Neural progenitor cell (in vitro differentiated cells): ENCODE measurements around the gene TAGLN3. TPM values are rescaled to one million over a fixed set of nuclear protein-coding genes. Genes with fewer than 3 reads are reported as not detected.
A peak's percentile ranks its signal among the peaks of the same experiment; 100 is the strongest.

Source experiments
- DNase-seq: peaks from one replicate; pipeline ENCODE4 v3.0.0-alpha.2; 2016; ENCODE audit warnings: low spot score
- H2AFZ ChIP-seq: fragments of 200-600 bp; sonication (generic); replicated peaks from 2 replicates; pipeline ENCODE4 v1.6.1; 2016; ENCODE audit warnings: antibody characterized with exemption
- H3F3A ChIP-seq: fragments of 200-600 bp; sonication (generic); 2 replicates; pipeline ENCODE4 v1.6.1; 2016; ENCODE audit warnings: antibody characterized with exemption, low read depth
- H3K27ac ChIP-seq: fragments of 200-600 bp; sonication (generic); 2 replicates; pipeline ENCODE4 v1.5.1; 2016; ENCODE audit warnings: mild to moderate bottlenecking
- H3K27me3 ChIP-seq: fragments of 200-600 bp; sonication (generic); 2 replicates; pipeline ENCODE4 v1.6.1; 2016; ENCODE audit warnings: mild to moderate bottlenecking, moderate library complexity
- H3K36me3 ChIP-seq: fragments of 200-600 bp; sonication (generic); 2 replicates; pipeline ENCODE4 v1.5.1; 2016
- H3K4me1 ChIP-seq: fragments of 200-600 bp; sonication (generic); 2 replicates; pipeline ENCODE4 v1.6.1; 2016; ENCODE audit warnings: mixed run types
- H3K4me2 ChIP-seq: fragments of 200-600 bp; sonication (generic); 2 replicates; pipeline ENCODE4 v1.6.1; 2016
- H3K4me3 ChIP-seq: fragments of 200-600 bp; sonication (generic); 2 replicates; pipeline ENCODE4 v1.5.1; 2016
- H3K79me2 ChIP-seq: fragments of 200-600 bp; sonication (generic); 2 replicates; pipeline ENCODE4 v1.6.1; 2016; ENCODE audit warnings: low read depth
- H3K9ac ChIP-seq: fragments of 200-600 bp; sonication (generic); 2 replicates; pipeline ENCODE4 v1.6.1; 2016
- H3K9me3 ChIP-seq: fragments of 200-600 bp; sonication (generic); 2 replicates; pipeline ENCODE4 v1.5.1; 2016; ENCODE audit warnings: low read depth
- H4K20me1 ChIP-seq: fragments of 200-600 bp; sonication (generic); 2 replicates; pipeline ENCODE4 v1.6.1; 2016; ENCODE audit warnings: low read depth
- H3K27ac Mint-ChIP-seq: 3 replicates; pipeline ENCODE4 v1.8.0; 2021; ENCODE audit warnings: mixed read lengths
- H3K27me3 Mint-ChIP-seq: 2 replicates; pipeline ENCODE4 v1.8.0; 2022; ENCODE audit warnings: low read depth, mild to moderate bottlenecking, inconsistent platforms, moderate library complexity, mixed read lengths; ENCODE audit not compliant: insufficient read depth
- H3K36me3 Mint-ChIP-seq: 3 replicates; pipeline ENCODE4 v1.8.0; 2021; ENCODE audit warnings: mixed read lengths
- H3K4me1 Mint-ChIP-seq: 3 replicates; pipeline ENCODE4 v1.8.0; 2021; ENCODE audit warnings: mixed read lengths
- H3K4me3 Mint-ChIP-seq: 3 replicates; pipeline ENCODE4 v1.8.0; 2021; ENCODE audit warnings: mild to moderate bottlenecking, moderate library complexity, mixed read lengths
- H3K9me3 Mint-ChIP-seq: 3 replicates; pipeline ENCODE4 v1.8.0; 2020; ENCODE audit warnings: mixed read lengths
- EZH2 ChIP-seq: fragments of 200-600 bp; sonication (generic); IDR thresholded peaks from 2 replicates; pipeline ENCODE4 v1.6.1; 2017; ENCODE audit warnings: antibody characterized with exemption, mild to moderate bottlenecking, moderate library complexity
- EZH2phosphoT487 ChIP-seq: fragments of 200-600 bp; sonication (generic); IDR thresholded peaks from 2 replicates; pipeline ENCODE4 v1.6.1; 2017; ENCODE audit warnings: antibody characterized with exemption
- total RNA-seq: library from RNA; depleted of rRNA; stranded (reverse); fragments of >200 nt; gene quantifications from 2 replicates; pipeline ENCODE4 v1.2.3, GENCODE V29; 2015; ENCODE audit warnings: low replicate concordance
- TF ChIP-seq, protein P1 (sequence below): fragments of 200-600 bp; sonication (generic); IDR thresholded peaks from 2 replicates; pipeline ENCODE4 v1.5.1; 2017; ENCODE audit warnings: antibody characterized with exemption, mild to moderate bottlenecking

Gene TAGLN3
- total RNA-seq, 1 donor from 2014 or later = 46.6 TPM

GRCh38 chr3:111952086-111952485 lies 46.6 kb upstream of the TAGLN3 start:
- H3K27me3 Mint-ChIP-seq = no peaks in the 10 kb centered on the region
- no peaks in the 10 kb centered on the region for H3K9me3 ChIP-seq
- H3K4me2 ChIP-seq = no peak overlapping the region
- H3K79me2 ChIP-seq = no peaks in the 10 kb centered on the region
- H3K4me1 ChIP-seq = peaks cover 30% of the 10 kb centered on the region
- peaks cover 9% of the 10 kb centered on the region for H3F3A ChIP-seq
- H3K4me3 ChIP-seq = no peak overlapping the region
- H3K4me3 Mint-ChIP-seq = no peak overlapping the region
- no peaks in the 10 kb centered on the region for H4K20me1 ChIP-seq
- peaks cover 9% of the 10 kb centered on the region for H3K36me3 Mint-ChIP-seq
- no peak overlapping the region for H2AFZ ChIP-seq
- no peaks in the 10 kb centered on the region for H3K27me3 ChIP-seq
- H3K27ac Mint-ChIP-seq = no peak overlapping the region
- no peaks in the 10 kb centered on the region for H3K36me3 ChIP-seq
- TF ChIP-seq EZH2 (no peak), EZH2phosphoT487 (no peak)
- TF ChIP-seq, protein P1, sequence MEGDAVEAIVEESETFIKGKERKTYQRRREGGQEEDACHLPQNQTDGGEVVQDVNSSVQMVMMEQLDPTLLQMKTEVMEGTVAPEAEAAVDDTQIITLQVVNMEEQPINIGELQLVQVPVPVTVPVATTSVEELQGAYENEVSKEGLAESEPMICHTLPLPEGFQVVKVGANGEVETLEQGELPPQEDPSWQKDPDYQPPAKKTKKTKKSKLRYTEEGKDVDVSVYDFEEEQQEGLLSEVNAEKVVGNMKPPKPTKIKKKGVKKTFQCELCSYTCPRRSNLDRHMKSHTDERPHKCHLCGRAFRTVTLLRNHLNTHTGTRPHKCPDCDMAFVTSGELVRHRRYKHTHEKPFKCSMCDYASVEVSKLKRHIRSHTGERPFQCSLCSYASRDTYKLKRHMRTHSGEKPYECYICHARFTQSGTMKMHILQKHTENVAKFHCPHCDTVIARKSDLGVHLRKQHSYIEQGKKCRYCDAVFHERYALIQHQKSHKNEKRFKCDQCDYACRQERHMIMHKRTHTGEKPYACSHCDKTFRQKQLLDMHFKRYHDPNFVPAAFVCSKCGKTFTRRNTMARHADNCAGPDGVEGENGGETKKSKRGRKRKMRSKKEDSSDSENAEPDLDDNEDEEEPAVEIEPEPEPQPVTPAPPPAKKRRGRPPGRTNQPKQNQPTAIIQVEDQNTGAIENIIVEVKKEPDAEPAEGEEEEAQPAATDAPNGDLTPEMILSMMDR = no peak
- no peaks in the 10 kb centered on the region for H3K9me3 Mint-ChIP-seq
- no peak for DNase-seq
- H3K9ac ChIP-seq = no peak overlapping the region
- H3K27ac ChIP-seq = no peak overlapping the region
- H3K4me1 Mint-ChIP-seq = peaks cover 23% of the 10 kb centered on the region

DNA sequence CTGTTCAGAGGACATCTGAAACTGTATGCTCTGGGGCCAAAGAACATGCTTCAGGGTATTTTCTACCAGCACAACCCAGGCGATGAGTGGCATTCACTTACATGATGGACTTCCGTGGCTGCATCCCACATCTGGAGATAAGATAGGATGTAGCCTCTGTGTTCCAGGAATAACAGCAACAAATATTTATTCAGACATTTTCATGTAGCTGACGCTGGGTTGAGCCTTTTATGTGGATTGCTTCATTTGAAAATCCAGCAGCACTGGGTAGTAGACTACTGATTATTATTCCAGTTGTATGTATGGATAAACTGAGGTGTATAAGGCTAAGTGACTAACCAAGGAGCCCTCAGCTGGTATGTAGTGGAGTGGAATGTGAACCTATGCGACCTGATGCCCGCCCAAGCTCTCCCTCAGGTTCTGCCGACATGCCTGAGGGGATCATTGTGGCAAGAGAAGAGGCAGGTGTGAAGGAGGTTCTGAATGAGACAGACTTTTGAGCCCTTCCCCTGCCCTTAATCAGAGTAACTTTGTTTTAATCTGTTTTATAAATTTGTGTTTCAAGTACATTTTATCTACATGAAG lies 45.8 kb upstream of the TAGLN3 start:
- no peak overlapping the region for H3K4me2 ChIP-seq
- peaks cover 24% of the 10 kb centered on the region for H3K4me1 Mint-ChIP-seq
- no peak overlapping the region for H2AFZ ChIP-seq
- no peaks in the 10 kb centered on the region for H4K20me1 ChIP-seq
- H3F3A ChIP-seq = peaks cover 18% of the 10 kb centered on the region
- H3K9me3 Mint-ChIP-seq = no peaks in the 10 kb centered on the region
- no peaks in the 10 kb centered on the region for H3K36me3 ChIP-seq
- H3K27ac ChIP-seq = no peak overlapping the region
- no peaks in the 10 kb centered on the region for H3K27me3 ChIP-seq
- H3K27ac Mint-ChIP-seq = no peak overlapping the region
- no peak overlapping the region for H3K4me3 Mint-ChIP-seq
- DNase-seq = no peak
- H3K4me1 ChIP-seq = peaks cover 37% of the 10 kb centered on the region
- no peak overlapping the region for H3K9ac ChIP-seq
- H3K27me3 Mint-ChIP-seq = no peaks in the 10 kb centered on the region
- no peak overlapping the region for H3K4me3 ChIP-seq
- TF ChIP-seq EZH2phosphoT487 (no peak), EZH2 (no peak)
- TF ChIP-seq, protein P1 = no peak
- H3K9me3 ChIP-seq = no peaks in the 10 kb centered on the region
- H3K79me2 ChIP-seq = no peaks in the 10 kb centered on the region
- H3K36me3 Mint-ChIP-seq = peaks cover 9% of the 10 kb centered on the region

- H3K27ac Mint-ChIP-seq = peak overlapping the region; percentile 10
- H3K27ac ChIP-seq = no peak overlapping the region
- H3K4me1 ChIP-seq = peaks cover 50% of the 10 kb centered on the region
- no peak for DNase-seq
- TF ChIP-seq, protein P1 = no peak
- no peak for TF ChIP-seq EZH2
- TF ChIP-seq EZH2phosphoT487 = no peak
- H3K9me3 Mint-ChIP-seq = no peaks in the 10 kb centered on the region
- no peak overlapping the region for H3K4me3 Mint-ChIP-seq
- no peak overlapping the region for H3K9ac ChIP-seq
- no peaks in the 10 kb centered on the region for H3K9me3 ChIP-seq
- H3K36me3 Mint-ChIP-seq = peaks cover 9% of the 10 kb centered on the region
- H3K79me2 ChIP-seq = no peaks in the 10 kb centered on the region
- peaks cover 29% of the 10 kb centered on the region for H3K4me1 Mint-ChIP-seq
- peaks cover 22% of the 10 kb centered on the region for H3F3A ChIP-seq
- H3K4me2 ChIP-seq = no peak overlapping the region
- no peaks in the 10 kb centered on the region for H3K36me3 ChIP-seq
- no peak overlapping the region for H2AFZ ChIP-seq
- no peaks in the 10 kb centered on the region for H3K27me3 ChIP-seq
- H4K20me1 ChIP-seq = no peaks in the 10 kb centered on the region
- H3K4me3 ChIP-seq = no peak overlapping the region
- no peaks in the 10 kb centered on the region for H3K27me3 Mint-ChIP-seq
Observed at GRCh38 chr3:111954228-111954990, 44.3 kb upstream of the TAGLN3 start.
